K562 (cell line): ENCODE measurements around the gene DOCK1.

Source experiments
- CC2D1A ChIP-seq: fragments of 450-650 bp; IDR thresholded peaks from 2 replicates; pipeline ENCODE4 v1.6.1; 2017; ENCODE audit warnings: mild to moderate bottlenecking
- CEBPB ChIP-seq: fragments of 450-650 bp; IDR thresholded peaks from 2 replicates; pipeline ENCODE4 v1.6.1; 2016; ENCODE audit warnings: missing genetic modification characterization, missing compliant biosample characterization
- ETV6 ChIP-seq, 3 experiments: fragments of 150-350 bp in 1 of 3; sonication (generic) in 1 of 3; formaldehyde crosslinking in 1 of 3; IDR thresholded peaks; 2 replicates each; pipeline versions ENCODE4 v1.6.1 to v1.8.0; 2014 to 2022; ENCODE audit warnings: borderline replicate concordance in 2 of 3, low read depth in 2 of 3, antibody characterized with exemption in 1 of 3, low read length in 1 of 3, mild to moderate bottlenecking in 1 of 3, missing genetic modification reagents in 1 of 3
- HDAC2 ChIP-seq: fragments of 450-650 bp; IDR thresholded peaks from 2 replicates; pipeline ENCODE4 v1.6.1; 2016; ENCODE audit warnings: mild to moderate bottlenecking
- POLR2A ChIP-seq: fragments of 450-650 bp; conservative IDR thresholded peaks from 2 replicates; pipeline ENCODE4 v1.6.1; 2016
- RAD21 ChIP-seq, 2 experiments: fragments of 250-450 bp in 1 of 2; fragments of 450-650 bp in 1 of 2; sonication (Bioruptor Pico) in 1 of 2; formaldehyde crosslinking in 1 of 2; IDR thresholded peaks in 1 of 2; conservative IDR thresholded peaks in 1 of 2; 2 replicates each; pipeline versions ENCODE4 v1.4.0 to v1.8.0; 2020 to 2022; ENCODE audit warnings: mild to moderate bottlenecking in 2 of 2, moderate library complexity in 1 of 2
- SMAD1 ChIP-seq: fragments of 150-350 bp; IDR thresholded peaks from 2 replicates; pipeline ENCODE4 v1.6.1; 2014; ENCODE audit warnings: low read length, low read depth; ENCODE audit not compliant: partially characterized antibody
- TCF7L2 ChIP-seq: fragments of 150-350 bp; IDR thresholded peaks from 2 replicates; pipeline ENCODE4 v1.6.1; 2016; ENCODE audit warnings: low read depth, mild to moderate bottlenecking, low read length, moderate library complexity
- TEAD1 ChIP-seq, 2 experiments: fragments of 450-650 bp in 1 of 2; sonication (generic) in 1 of 2; formaldehyde crosslinking; IDR thresholded peaks; 2 replicates each; pipeline versions ENCODE4 v1.4.0 to v1.8.0; 2020 to 2022; ENCODE audit warnings: mild to moderate bottlenecking in 2 of 2, missing genetic modification reagents in 1 of 2
- TRIM28 ChIP-seq: fragments of 450-650 bp; IDR thresholded peaks from 2 replicates; pipeline ENCODE4 v1.6.1; 2017
- ZKSCAN1 ChIP-seq: fragments of 150-350 bp; IDR thresholded peaks from 2 replicates; pipeline ENCODE4 v1.6.1; 2016; ENCODE audit warnings: low read depth, low read length
- ZKSCAN8 ChIP-seq: fragments of 200-800 bp; sonication (Bioruptor generic); IDR thresholded peaks from 2 replicates; pipeline ENCODE4 v1.6.1; 2016; ENCODE audit warnings: missing genetic modification characterization, missing compliant biosample characterization
- TF ChIP-seq, protein P1 (sequence below), 3 experiments: IDR thresholded peaks in 2 of 3; conservative IDR thresholded peaks in 1 of 3; 2 replicates each; pipeline ENCODE4 v1.5.1; 2011 to 2012; ENCODE audit warnings: low read length in 3 of 3, mild to moderate bottlenecking in 3 of 3, control low read depth in 2 of 3, improper control_type of control experiment in 1 of 3, inconsistent platforms in 1 of 3, low read depth in 1 of 3, mixed read lengths in 1 of 3, moderate library complexity in 1 of 3; ENCODE audit not compliant: insufficient read depth in 2 of 3
- TF ChIP-seq, protein P2 (sequence below), 2 experiments: fragments of 450-650 bp in 1 of 2; sonication (generic) in 1 of 2; formaldehyde crosslinking in 1 of 2; IDR thresholded peaks in 1 of 2; conservative IDR thresholded peaks in 1 of 2; 2 replicates each; pipeline versions ENCODE4 v1.6.1 to v1.8.1; 2016 to 2023; ENCODE audit warnings: mild to moderate bottlenecking in 2 of 2, moderate library complexity in 2 of 2, inconsistent platforms in 1 of 2, missing genetic modification reagents in 1 of 2

DNA sequence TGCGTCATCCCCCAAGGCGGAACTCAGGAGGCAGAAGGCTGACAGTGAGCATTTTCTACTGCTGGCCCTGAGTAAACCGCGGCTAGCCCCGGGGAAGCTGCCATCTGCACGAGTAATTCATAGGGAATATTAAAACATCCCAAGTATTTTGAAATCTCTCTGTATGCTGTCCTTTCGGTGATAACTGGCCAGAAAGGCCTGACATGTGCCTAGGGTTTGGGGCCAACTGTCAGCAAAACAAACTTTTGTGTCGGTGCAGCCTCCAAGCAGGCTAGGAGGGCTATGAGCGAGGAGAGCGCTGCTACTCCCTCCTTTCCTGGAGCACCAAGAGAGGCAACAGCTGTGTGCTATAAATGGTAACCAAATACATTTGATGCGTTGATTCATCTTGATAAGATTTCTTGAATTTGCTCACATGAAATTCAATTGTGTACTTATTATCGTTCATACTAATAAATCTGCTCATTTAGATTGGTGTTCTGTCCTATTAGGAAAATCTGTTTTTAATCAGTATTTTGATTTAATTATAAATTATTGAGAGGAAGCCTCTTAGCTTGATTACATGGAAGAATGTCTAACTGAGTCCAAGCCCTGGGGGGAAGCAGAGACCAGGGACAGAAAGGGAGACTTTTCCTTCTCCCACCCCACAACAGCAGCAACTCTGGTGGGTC lies 519.5 kb downstream of the DOCK1 start:
- no peak for TF ChIP-seq ETV6 (IDR thresholded peaks at IDR 0.05; ENCODE audit: borderline replicate concordance in 1 of 2, low read depth in 2 of 2, low read length in 1 of 2)
- TF ChIP-seq ETV6 (CRISPR knock-in tag; IDR thresholded peaks at IDR 0.05; ENCODE audit: borderline replicate concordance), result no peak
- no peak for TF ChIP-seq ZKSCAN8 (CRISPR knock-in tag)
- TF ChIP-seq RAD21 (CRISPR knock-in tag; conservative IDR thresholded peaks at IDR 0.05 in 1 of 2, IDR thresholded peaks at IDR 0.05 in 1 of 2), result no peak
- TF ChIP-seq TCF7L2, result no peak
- TF ChIP-seq, protein P1, sequence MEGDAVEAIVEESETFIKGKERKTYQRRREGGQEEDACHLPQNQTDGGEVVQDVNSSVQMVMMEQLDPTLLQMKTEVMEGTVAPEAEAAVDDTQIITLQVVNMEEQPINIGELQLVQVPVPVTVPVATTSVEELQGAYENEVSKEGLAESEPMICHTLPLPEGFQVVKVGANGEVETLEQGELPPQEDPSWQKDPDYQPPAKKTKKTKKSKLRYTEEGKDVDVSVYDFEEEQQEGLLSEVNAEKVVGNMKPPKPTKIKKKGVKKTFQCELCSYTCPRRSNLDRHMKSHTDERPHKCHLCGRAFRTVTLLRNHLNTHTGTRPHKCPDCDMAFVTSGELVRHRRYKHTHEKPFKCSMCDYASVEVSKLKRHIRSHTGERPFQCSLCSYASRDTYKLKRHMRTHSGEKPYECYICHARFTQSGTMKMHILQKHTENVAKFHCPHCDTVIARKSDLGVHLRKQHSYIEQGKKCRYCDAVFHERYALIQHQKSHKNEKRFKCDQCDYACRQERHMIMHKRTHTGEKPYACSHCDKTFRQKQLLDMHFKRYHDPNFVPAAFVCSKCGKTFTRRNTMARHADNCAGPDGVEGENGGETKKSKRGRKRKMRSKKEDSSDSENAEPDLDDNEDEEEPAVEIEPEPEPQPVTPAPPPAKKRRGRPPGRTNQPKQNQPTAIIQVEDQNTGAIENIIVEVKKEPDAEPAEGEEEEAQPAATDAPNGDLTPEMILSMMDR (IDR thresholded peaks at IDR 0.05 in 2 of 3, conservative IDR thresholded peaks at IDR 0.05 in 1 of 3; ENCODE audit: insufficient read depth in 2 of 3, low read depth in 1 of 3, low read length in 3 of 3), result no peak
- TF ChIP-seq ZKSCAN1, result no peak
- TF ChIP-seq CEBPB, result no peak
- no peak for TF ChIP-seq POLR2A
- no peak for TF ChIP-seq SMAD1
- no peak for TF ChIP-seq TRIM28
- TF ChIP-seq, protein P2, sequence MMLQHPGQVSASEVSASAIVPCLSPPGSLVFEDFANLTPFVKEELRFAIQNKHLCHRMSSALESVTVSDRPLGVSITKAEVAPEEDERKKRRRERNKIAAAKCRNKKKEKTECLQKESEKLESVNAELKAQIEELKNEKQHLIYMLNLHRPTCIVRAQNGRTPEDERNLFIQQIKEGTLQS (IDR thresholded peaks at IDR 0.05), result no peak
- TF ChIP-seq, protein P2 (CRISPR knock-in tag; conservative IDR thresholded peaks at IDR 0.05), result no peak
- TF ChIP-seq TEAD1 (CRISPR knock-in tag; IDR thresholded peaks at IDR 0.05), result no peak
- no peak for TF ChIP-seq CC2D1A
- TF ChIP-seq HDAC2, result no peak
